WTC11 (cell line): ENCODE measurements around the gene BIRC2. TPM values are rescaled to one million over a fixed set of nuclear protein-coding genes. Genes with fewer than 3 reads are reported as not detected.

Experiments used
- ATAC-seq: fragments of 200-7000 bp; cut with Tn5 transposase; 2 replicates; pipeline ENCODE4 v1.10.0; 2021; ENCODE audit warnings: mild to moderate bottlenecking, moderate library complexity
- CTCF ChIA-PET: fragments of 300-600 bp; sonication (Branson Sonifier 250); formaldehyde crosslinking; loops from one replicate; lab custom pipeline; 2021; ENCODE audit warnings: antibody characterized with exemption; lab: Charles Lee
- POLR2A ChIA-PET: fragments of 350-600 bp; sonication (Branson Sonifier 250); formaldehyde crosslinking; loops from one replicate; lab custom pipeline; 2021; ENCODE audit warnings: antibody characterized with exemption; lab: Charles Lee
- DNase-seq: peaks from one replicate; pipeline ENCODE4 v3.0.0; 2021; ENCODE audit warnings: low spot score
- H3K27ac Mint-ChIP-seq: 2 replicates; pipeline ENCODE4 v1.8.0; 2021; ENCODE audit warnings: mixed read lengths
- H3K27me3 Mint-ChIP-seq: 2 replicates; pipeline ENCODE4 v1.8.0; 2021; ENCODE audit warnings: low read depth, mild to moderate bottlenecking, moderate library complexity, mixed read lengths
- H3K36me3 Mint-ChIP-seq: 2 replicates; pipeline ENCODE4 v1.8.0; 2021; ENCODE audit warnings: mixed read lengths
- H3K4me1 Mint-ChIP-seq: 2 replicates; pipeline ENCODE4 v1.8.0; 2022; ENCODE audit warnings: mixed read lengths
- H3K4me3 Mint-ChIP-seq: 2 replicates; pipeline ENCODE4 v1.8.0; 2021; ENCODE audit warnings: mild to moderate bottlenecking, moderate library complexity, mixed read lengths
- H3K9me3 Mint-ChIP-seq: 2 replicates; pipeline ENCODE4 v1.8.0; 2021; ENCODE audit warnings: mixed read lengths
- ATF1 ChIP-seq: sonication (generic); formaldehyde crosslinking; IDR thresholded peaks from 2 replicates; pipeline ENCODE4 v1.8.1; 2023; ENCODE audit warnings: mild to moderate bottlenecking, moderate library complexity, missing genetic modification reagents
- CBFB ChIP-seq: sonication (generic); formaldehyde crosslinking; IDR thresholded peaks from 2 replicates; pipeline ENCODE4 v1.8.1; 2022; ENCODE audit warnings: mild to moderate bottlenecking, low read depth, missing genetic modification reagents
- CREB1 ChIP-seq: sonication (generic); formaldehyde crosslinking; IDR thresholded peaks from 2 replicates; pipeline ENCODE4 v1.8.0; 2023; ENCODE audit warnings: mild to moderate bottlenecking, missing genetic modification reagents
- EMX1 ChIP-seq: fragments of 250-450 bp; sonication (Bioruptor Pico); IDR thresholded peaks from 2 replicates; pipeline ENCODE4 v1.8.0; 2021; ENCODE audit warnings: mild to moderate bottlenecking
- ETV6 ChIP-seq: sonication (generic); formaldehyde crosslinking; IDR thresholded peaks from 2 replicates; pipeline ENCODE4 v1.8.1; 2022; ENCODE audit warnings: mild to moderate bottlenecking, missing genetic modification reagents
- FOXP1 ChIP-seq: sonication (generic); formaldehyde crosslinking; IDR thresholded peaks from 2 replicates; pipeline ENCODE4 v1.8.0; 2022; ENCODE audit warnings: missing genetic modification reagents, mild to moderate bottlenecking, moderate library complexity, borderline replicate concordance
- IRF2 ChIP-seq: sonication (generic); formaldehyde crosslinking; IDR thresholded peaks from 2 replicates; pipeline ENCODE4 v1.8.0; 2022; ENCODE audit warnings: low read depth, missing genetic modification reagents, borderline replicate concordance
- KAT7 ChIP-seq: sonication (generic); formaldehyde crosslinking; IDR thresholded peaks from 2 replicates; pipeline ENCODE4 v1.8.1; 2023; ENCODE audit warnings: missing genetic modification reagents, mild to moderate bottlenecking, borderline replicate concordance
- MXD4 ChIP-seq: fragments of 250-450 bp; sonication (Bioruptor Pico); IDR thresholded peaks from 2 replicates; pipeline ENCODE4 v1.8.0; 2021; ENCODE audit warnings: mild to moderate bottlenecking, moderate library complexity, borderline replicate concordance
- NFATC4 ChIP-seq: fragments of 250-450 bp; sonication (Bioruptor Pico); IDR thresholded peaks from 2 replicates; pipeline ENCODE4 v1.9.0; 2021; ENCODE audit warnings: mild to moderate bottlenecking
- NFYB ChIP-seq: sonication (generic); formaldehyde crosslinking; conservative IDR thresholded peaks from 2 replicates; pipeline ENCODE4 v1.8.0; 2022; ENCODE audit warnings: low read depth, missing genetic modification reagents
- NR3C1 ChIP-seq: sonication (generic); formaldehyde crosslinking; conservative IDR thresholded peaks from 2 replicates; pipeline ENCODE4 v1.8.1; 2023; ENCODE audit warnings: low read depth, mild to moderate bottlenecking, missing genetic modification reagents
- SMAD3 ChIP-seq: sonication (generic); formaldehyde crosslinking; IDR thresholded peaks from 2 replicates; pipeline ENCODE4 v1.8.0; 2022; ENCODE audit warnings: missing genetic modification reagents, mild to moderate bottlenecking, borderline replicate concordance
- SMAD4 ChIP-seq: sonication (generic); formaldehyde crosslinking; IDR thresholded peaks from 2 replicates; pipeline ENCODE4 v1.8.0; 2022; ENCODE audit warnings: mild to moderate bottlenecking, missing genetic modification reagents
- SOX15 ChIP-seq: fragments of 250-450 bp; sonication (Bioruptor Pico); IDR thresholded peaks from 2 replicates; pipeline ENCODE4 v1.9.0; 2021; ENCODE audit warnings: mild to moderate bottlenecking
- TEAD1 ChIP-seq: sonication (generic); formaldehyde crosslinking; IDR thresholded peaks from 2 replicates; pipeline ENCODE4 v1.8.0; 2022; ENCODE audit warnings: mild to moderate bottlenecking, missing genetic modification reagents
- ZBTB21 ChIP-seq: sonication (generic); formaldehyde crosslinking; IDR thresholded peaks from 2 replicates; pipeline ENCODE4 v1.8.1; 2023; ENCODE audit warnings: mild to moderate bottlenecking, missing genetic modification reagents, borderline replicate concordance
- ZNF121 ChIP-seq: sonication (generic); formaldehyde crosslinking; IDR thresholded peaks from 2 replicates; pipeline ENCODE4 v1.8.0; 2023; ENCODE audit warnings: missing genetic modification reagents
- ZNF138 ChIP-seq: sonication (generic); formaldehyde crosslinking; conservative IDR thresholded peaks from 2 replicates; pipeline ENCODE4 v1.8.1; 2022; ENCODE audit warnings: mild to moderate bottlenecking, moderate library complexity, missing genetic modification reagents
- ZNF263 ChIP-seq: sonication (generic); formaldehyde crosslinking; IDR thresholded peaks from 2 replicates; pipeline ENCODE4 v1.8.1; 2022; ENCODE audit warnings: low read depth, mild to moderate bottlenecking, moderate library complexity, missing genetic modification reagents
- ZNF317 ChIP-seq: sonication (generic); formaldehyde crosslinking; IDR thresholded peaks from 2 replicates; pipeline ENCODE4 v1.8.1; 2023; ENCODE audit warnings: low read depth, mild to moderate bottlenecking, moderate library complexity, missing genetic modification reagents, borderline replicate concordance
- ZNF423 ChIP-seq: fragments of 250-450 bp; sonication (Bioruptor Pico); IDR thresholded peaks from 2 replicates; pipeline ENCODE4 v2.1.2; 2022; ENCODE audit warnings: mild to moderate bottlenecking, moderate library complexity
- ZNF671 ChIP-seq: fragments of 250-450 bp; sonication (Bioruptor Pico); IDR thresholded peaks from 2 replicates; pipeline ENCODE4 v1.8.0; 2021; ENCODE audit warnings: mild to moderate bottlenecking
- total RNA-seq: library from RNA; stranded (reverse); gene quantifications from 3 replicates; pipeline ENCODE4 v1.2.3, GENCODE V29; 2021
- TF ChIP-seq, protein P1 (sequence below): sonication (generic); formaldehyde crosslinking; IDR thresholded peaks from 2 replicates; pipeline ENCODE4 v1.8.0; 2022; ENCODE audit warnings: mild to moderate bottlenecking, missing genetic modification reagents
- TF ChIP-seq, protein P2 (sequence below): fragments of 250-450 bp; sonication (Bioruptor Pico); IDR thresholded peaks from 2 replicates; pipeline ENCODE4 v2.1.2; 2022; ENCODE audit warnings: mild to moderate bottlenecking, moderate library complexity
- TF ChIP-seq, protein P3 (sequence below): fragments of 250-450 bp; sonication (Bioruptor Pico); IDR thresholded peaks from 2 replicates; pipeline ENCODE4 v1.9.0; 2021; ENCODE audit warnings: moderate library complexity, mild to moderate bottlenecking, inconsistent platforms, borderline replicate concordance
- TF ChIP-seq, protein P4 (sequence below): fragments of 250-450 bp; sonication (Bioruptor Pico); IDR thresholded peaks from 2 replicates; pipeline ENCODE4 v1.8.0; 2021; ENCODE audit warnings: mild to moderate bottlenecking
- TF ChIP-seq, protein P5 (sequence below): sonication (generic); formaldehyde crosslinking; IDR thresholded peaks from 2 replicates; pipeline ENCODE4 v1.8.1; 2022; ENCODE audit warnings: mild to moderate bottlenecking, moderate library complexity, missing genetic modification reagents
- TF ChIP-seq, protein P6 (sequence below): sonication (generic); formaldehyde crosslinking; IDR thresholded peaks from 2 replicates; pipeline ENCODE4 v1.8.0; 2023; ENCODE audit warnings: missing genetic modification reagents
- TF ChIP-seq, protein P7 (sequence below): fragments of 250-450 bp; sonication (Bioruptor Pico); IDR thresholded peaks from 2 replicates; pipeline ENCODE4 v1.9.0; 2021; ENCODE audit warnings: mild to moderate bottlenecking
- TF ChIP-seq, protein P8 (sequence below): sonication (generic); formaldehyde crosslinking; conservative IDR thresholded peaks from 2 replicates; pipeline ENCODE4 v1.8.1; 2023; ENCODE audit warnings: mild to moderate bottlenecking, low read depth, missing genetic modification reagents, moderate library complexity

Gene BIRC2
- total RNA-seq, 1 experiment from 2014 or later = 22.3 TPM

DNA sequence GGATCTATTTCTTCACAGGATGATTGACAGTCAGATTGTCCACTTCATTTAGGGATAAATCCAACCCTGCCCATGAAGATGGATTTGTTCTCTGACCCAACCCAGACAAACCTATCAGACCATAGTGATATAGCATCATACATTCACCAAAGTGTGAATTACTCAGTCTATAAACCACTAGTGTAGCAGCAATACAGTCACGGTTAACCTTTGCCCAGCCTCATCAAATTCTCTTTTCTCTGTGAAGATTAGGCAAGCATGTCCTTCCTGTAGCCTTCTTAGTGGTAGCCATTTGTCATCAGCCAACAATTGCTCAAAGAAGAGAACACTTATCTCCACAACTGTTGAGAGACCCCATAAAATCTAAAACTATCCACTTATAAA lies 14.4 kb upstream of the BIRC2 start:
- no peak for ATAC-seq
- POLR2A ChIA-PET = no interaction called here

DNA sequence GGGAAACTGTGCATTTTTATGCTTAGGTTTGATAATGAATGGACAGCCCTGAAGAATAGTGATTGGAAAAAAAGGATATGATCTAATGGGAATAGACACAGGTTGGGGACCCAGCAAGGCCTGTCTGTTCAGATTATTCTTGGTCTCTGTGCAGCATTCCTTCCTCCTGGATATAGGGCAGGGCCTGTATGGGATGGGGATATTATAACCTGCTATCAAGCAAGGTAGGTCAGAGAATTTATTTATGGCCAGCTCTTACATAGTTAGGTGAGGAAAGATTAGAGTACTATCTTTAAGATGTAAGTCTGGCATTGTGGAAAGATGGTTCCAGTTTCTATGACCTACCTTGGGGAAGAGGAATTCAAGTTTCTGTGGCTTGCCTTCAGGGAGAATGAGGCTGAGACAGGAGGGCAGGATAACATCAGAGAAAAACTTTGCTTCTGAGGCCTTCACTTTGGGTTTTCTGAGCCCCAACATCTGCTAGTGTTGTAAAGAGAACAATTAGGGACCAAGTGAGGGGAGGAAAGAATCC lies 8.5 kb upstream of the BIRC2 start:
- Mint-ChIP-seq H3K36me3 (no peaks in the 10 kb centered on the region), H3K27me3 (no peaks in the 10 kb centered on the region), H3K27ac (no peak overlapping the region), H3K4me3 (no peak overlapping the region), H3K9me3 (no peaks in the 10 kb centered on the region), H3K4me1 (peaks cover 3% of the 10 kb centered on the region; the same call in 1 of the 2 replicates)
- ChIA-PET CTCF (interaction anchor here (1.0 to 1.7 kb wide), 3 partner anchors 29 to 274 kb away, joined by 3 to 5 read pairs (median 5); no protein-coding TSS in a partner anchor), POLR2A (no interaction called here)
- DNase-seq = no peak
- no peak for TF ChIP-seq ZNF263 (CRISPR knock-in tag)
- TF ChIP-seq FOXP1 (CRISPR knock-in tag) = no peak
- no peak for TF ChIP-seq MXD4
- TF ChIP-seq, protein P1, sequence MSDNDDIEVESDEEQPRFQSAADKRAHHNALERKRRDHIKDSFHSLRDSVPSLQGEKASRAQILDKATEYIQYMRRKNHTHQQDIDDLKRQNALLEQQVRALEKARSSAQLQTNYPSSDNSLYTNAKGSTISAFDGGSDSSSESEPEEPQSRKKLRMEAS (CRISPR knock-in tag) = no peak
- no peak for TF ChIP-seq ETV6
- TF ChIP-seq NFYB (CRISPR knock-in tag) = no peak
- no peak for TF ChIP-seq CBFB (CRISPR knock-in tag)
- no peak for TF ChIP-seq ZBTB21 (CRISPR knock-in tag)
- TF ChIP-seq SMAD3 = no peak
- no peak for TF ChIP-seq NFATC4 (CRISPR knock-in tag)
- no peak for TF ChIP-seq ZNF138
- no peak for TF ChIP-seq ZNF121 (CRISPR knock-in tag)
- TF ChIP-seq, protein P2, sequence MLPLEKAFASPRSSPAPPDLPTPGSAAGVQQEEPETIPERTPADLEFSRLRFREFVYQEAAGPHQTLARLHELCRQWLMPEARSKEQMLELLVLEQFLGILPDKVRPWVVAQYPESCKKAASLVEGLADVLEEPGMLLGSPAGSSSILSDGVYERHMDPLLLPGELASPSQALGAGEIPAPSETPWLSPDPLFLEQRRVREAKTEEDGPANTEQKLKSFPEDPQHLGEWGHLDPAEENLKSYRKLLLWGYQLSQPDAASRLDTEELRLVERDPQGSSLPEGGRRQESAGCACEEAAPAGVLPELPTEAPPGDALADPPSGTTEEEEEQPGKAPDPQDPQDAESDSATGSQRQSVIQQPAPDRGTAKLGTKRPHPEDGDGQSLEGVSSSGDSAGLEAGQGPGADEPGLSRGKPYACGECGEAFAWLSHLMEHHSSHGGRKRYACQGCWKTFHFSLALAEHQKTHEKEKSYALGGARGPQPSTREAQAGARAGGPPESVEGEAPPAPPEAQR = no peak
- ATAC-seq = no peak

More for the DNA sequence above, 14.4 kb upstream of the BIRC2 start:
- no peaks in the 10 kb centered on the region for H3K4me1 Mint-ChIP-seq
- CTCF ChIA-PET = interaction anchor here (1.5 kb wide), 1 partner anchor 23 kb away, joined by 5 read pairs; no protein-coding TSS in a partner anchor
- H3K9me3 Mint-ChIP-seq = no peaks in the 10 kb centered on the region
- no peaks in the 10 kb centered on the region for H3K36me3 Mint-ChIP-seq
- H3K4me3 Mint-ChIP-seq = no peak overlapping the region
- H3K27ac Mint-ChIP-seq = no peak overlapping the region
- TF ChIP-seq, protein P3, sequence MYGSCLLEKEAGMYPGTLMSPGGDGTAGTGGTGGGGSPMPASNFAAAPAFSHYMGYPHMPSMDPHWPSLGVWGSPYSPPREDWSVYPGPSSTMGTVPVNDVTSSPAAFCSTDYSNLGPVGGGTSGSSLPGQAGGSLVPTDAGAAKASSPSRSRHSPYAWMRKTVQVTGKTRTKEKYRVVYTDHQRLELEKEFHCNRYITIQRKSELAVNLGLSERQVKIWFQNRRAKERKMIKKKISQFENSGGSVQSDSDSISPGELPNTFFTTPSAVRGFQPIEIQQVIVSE (CRISPR knock-in tag) = no peak
- TF ChIP-seq EMX1 (CRISPR knock-in tag) (no peak), ATF1 (CRISPR knock-in tag) (no peak), ETV6 (no peak), ZNF671 (CRISPR knock-in tag) (no peak), KAT7 (CRISPR knock-in tag) (no peak), NR3C1 (no peak), ZNF121 (CRISPR knock-in tag) (no peak), TEAD1 (no peak), IRF2 (no peak), ZNF317 (CRISPR knock-in tag) (no peak), SOX15 (no peak), CREB1 (CRISPR knock-in tag) (no peak), SMAD4 (CRISPR knock-in tag) (no peak), ZNF423 (CRISPR knock-in tag) (no peak)
- TF ChIP-seq, protein P4, sequence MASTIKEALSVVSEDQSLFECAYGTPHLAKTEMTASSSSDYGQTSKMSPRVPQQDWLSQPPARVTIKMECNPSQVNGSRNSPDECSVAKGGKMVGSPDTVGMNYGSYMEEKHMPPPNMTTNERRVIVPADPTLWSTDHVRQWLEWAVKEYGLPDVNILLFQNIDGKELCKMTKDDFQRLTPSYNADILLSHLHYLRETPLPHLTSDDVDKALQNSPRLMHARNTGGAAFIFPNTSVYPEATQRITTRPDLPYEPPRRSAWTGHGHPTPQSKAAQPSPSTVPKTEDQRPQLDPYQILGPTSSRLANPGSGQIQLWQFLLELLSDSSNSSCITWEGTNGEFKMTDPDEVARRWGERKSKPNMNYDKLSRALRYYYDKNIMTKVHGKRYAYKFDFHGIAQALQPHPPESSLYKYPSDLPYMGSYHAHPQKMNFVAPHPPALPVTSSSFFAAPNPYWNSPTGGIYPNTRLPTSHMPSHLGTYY (CRISPR knock-in tag) = no peak
- TF ChIP-seq, protein P5, sequence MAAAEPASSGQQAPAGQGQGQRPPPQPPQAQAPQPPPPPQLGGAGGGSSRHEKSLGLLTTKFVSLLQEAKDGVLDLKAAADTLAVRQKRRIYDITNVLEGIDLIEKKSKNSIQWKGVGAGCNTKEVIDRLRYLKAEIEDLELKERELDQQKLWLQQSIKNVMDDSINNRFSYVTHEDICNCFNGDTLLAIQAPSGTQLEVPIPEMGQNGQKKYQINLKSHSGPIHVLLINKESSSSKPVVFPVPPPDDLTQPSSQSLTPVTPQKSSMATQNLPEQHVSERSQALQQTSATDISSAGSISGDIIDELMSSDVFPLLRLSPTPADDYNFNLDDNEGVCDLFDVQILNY (CRISPR knock-in tag) = no peak
- TF ChIP-seq, protein P6, sequence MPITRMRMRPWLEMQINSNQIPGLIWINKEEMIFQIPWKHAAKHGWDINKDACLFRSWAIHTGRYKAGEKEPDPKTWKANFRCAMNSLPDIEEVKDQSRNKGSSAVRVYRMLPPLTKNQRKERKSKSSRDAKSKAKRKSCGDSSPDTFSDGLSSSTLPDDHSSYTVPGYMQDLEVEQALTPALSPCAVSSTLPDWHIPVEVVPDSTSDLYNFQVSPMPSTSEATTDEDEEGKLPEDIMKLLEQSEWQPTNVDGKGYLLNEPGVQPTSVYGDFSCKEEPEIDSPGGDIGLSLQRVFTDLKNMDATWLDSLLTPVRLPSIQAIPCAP = no peak
- TF ChIP-seq, protein P7, sequence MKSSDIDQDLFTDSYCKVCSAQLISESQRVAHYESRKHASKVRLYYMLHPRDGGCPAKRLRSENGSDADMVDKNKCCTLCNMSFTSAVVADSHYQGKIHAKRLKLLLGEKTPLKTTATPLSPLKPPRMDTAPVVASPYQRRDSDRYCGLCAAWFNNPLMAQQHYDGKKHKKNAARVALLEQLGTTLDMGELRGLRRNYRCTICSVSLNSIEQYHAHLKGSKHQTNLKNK (CRISPR knock-in tag) = no peak
- TF ChIP-seq, protein P8, sequence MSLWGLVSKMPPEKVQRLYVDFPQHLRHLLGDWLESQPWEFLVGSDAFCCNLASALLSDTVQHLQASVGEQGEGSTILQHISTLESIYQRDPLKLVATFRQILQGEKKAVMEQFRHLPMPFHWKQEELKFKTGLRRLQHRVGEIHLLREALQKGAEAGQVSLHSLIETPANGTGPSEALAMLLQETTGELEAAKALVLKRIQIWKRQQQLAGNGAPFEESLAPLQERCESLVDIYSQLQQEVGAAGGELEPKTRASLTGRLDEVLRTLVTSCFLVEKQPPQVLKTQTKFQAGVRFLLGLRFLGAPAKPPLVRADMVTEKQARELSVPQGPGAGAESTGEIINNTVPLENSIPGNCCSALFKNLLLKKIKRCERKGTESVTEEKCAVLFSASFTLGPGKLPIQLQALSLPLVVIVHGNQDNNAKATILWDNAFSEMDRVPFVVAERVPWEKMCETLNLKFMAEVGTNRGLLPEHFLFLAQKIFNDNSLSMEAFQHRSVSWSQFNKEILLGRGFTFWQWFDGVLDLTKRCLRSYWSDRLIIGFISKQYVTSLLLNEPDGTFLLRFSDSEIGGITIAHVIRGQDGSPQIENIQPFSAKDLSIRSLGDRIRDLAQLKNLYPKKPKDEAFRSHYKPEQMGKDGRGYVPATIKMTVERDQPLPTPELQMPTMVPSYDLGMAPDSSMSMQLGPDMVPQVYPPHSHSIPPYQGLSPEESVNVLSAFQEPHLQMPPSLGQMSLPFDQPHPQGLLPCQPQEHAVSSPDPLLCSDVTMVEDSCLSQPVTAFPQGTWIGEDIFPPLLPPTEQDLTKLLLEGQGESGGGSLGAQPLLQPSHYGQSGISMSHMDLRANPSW = no peak
- no peaks in the 10 kb centered on the region for H3K27me3 Mint-ChIP-seq
- no peak for DNase-seq
